HG03469 (cell line): ENCODE results near the gene TRAF1.

Experiments
- ATAC-seq: cut with Tn5 transposase; IDR thresholded peaks from one replicate; pipeline ENCODE4 v1.9.1; 2021; ENCODE audit warnings: mild to moderate bottlenecking, moderate library complexity, moderate number of reproducible peaks; ENCODE audit not compliant: unreplicated experiment

The TRAF1 gene

GRCh38 chr9:120941046-120941770, 14.6 kb upstream of the TRAF1 start:
- ATAC-seq, result no peak

GRCh38 chr9:120940573-120940972, 14.0 kb upstream of the TRAF1 start:
- ATAC-seq, result no peak

- ATAC-seq, result no peak
Observed at GRCh38 chr9:120938851-120939250, 12.3 kb upstream of the TRAF1 start.

DNA sequence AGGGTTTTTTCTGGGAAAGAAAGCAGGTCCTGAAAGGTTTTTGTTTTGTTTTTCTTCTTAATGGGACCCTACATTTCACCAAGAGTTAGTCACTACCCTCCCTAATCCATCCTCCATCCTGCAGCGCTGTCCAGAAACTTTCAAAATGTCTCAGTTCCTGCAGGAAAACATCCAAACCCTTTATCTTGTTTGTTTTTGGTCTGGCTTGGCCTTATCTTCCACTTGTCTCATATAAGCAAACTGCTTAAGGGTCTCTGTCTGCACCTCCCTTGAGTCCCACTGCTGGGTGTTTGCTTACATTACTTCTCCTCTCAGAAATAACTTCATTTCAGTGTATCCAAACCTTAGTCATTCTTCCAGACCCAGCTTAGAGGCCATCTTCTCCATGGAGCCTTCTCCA, 11.0 kb upstream of the TRAF1 start:
- ATAC-seq, result no peak

DNA sequence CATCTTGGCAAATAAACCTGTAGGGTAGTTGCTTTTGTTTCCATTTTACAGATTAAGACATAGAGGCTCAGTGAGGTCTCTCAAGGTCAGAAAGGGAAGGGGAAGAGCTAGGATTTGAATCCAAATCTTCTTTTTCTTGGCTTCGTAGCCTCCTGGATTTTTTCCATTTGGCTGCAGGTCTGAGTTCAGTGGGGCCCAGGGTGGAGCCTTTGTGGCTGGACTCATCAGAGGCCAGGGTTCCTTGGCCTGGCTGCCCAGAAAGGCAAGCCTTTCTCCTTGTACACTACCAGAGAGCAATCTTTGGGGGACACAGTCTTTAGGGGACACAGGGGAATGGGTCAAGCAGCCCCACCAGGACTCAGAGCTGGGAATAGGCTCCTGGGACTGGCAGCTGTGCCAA, 10.5 kb upstream of the TRAF1 start:
- ATAC-seq, result no peak

GRCh38 chr9:120936764-120937122, 10.1 kb upstream of the TRAF1 start:
- no peak for ATAC-seq

DNA sequence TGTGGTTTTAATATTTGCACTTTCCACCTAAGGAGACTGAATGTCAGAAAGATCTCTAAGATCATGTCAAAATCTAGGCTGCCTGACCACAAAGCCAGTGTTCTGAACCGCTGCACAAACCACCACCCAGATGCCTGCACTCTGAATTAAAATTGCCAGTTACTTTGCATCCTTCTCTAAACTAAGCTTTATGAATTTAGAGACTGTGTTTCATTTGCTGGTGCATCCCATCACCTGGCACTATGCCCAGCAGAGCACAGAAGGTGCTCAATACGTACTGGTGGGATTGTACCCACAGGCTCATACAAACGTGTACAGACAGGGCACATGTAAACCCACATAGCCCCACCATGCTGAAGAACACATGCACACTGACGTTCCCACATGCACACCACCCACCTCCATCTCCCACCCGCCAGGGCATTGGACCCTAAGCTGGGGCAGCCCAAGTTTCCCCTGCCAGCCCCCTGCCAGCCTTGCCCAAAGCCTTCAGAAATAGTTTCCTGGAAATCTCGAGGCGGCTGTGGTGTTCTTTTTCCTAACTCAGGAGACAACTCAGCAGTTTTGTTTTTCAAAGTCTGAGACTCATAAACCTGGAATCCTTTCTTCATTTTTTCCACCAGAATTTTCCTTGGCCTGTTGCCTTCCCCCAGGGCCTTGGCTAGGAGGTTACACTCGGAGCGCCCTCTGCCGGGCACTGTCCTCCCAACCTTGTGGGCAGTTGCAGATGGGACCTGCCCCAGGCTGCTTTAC, 9.6 kb upstream of the TRAF1 start:
- ATAC-seq, result no peak

GRCh38 chr9:120935383-120935857, 8.8 kb upstream of the TRAF1 start:
- ATAC-seq, result no peak

- no peak for ATAC-seq
Observed at GRCh38 chr9:120934281-120934680, 7.7 kb upstream of the TRAF1 start.

- ATAC-seq, result no peak
Observed at GRCh38 chr9:120933310-120934055, 6.9 kb upstream of the TRAF1 start.

- no peak for ATAC-seq
Observed at GRCh38 chr9:120932086-120932823, 5.7 kb upstream of the TRAF1 start.

GRCh38 chr9:120931231-120932085, 4.9 kb upstream of the TRAF1 start:
- peak; percentile 32 for ATAC-seq

- ATAC-seq, result no peak
Observed at GRCh38 chr9:120929229-120929791, 2.7 kb upstream of the TRAF1 start.

GRCh38 chr9:120928483-120929228, 2.1 kb upstream of the TRAF1 start:
- ATAC-seq, result no peak

DNA sequence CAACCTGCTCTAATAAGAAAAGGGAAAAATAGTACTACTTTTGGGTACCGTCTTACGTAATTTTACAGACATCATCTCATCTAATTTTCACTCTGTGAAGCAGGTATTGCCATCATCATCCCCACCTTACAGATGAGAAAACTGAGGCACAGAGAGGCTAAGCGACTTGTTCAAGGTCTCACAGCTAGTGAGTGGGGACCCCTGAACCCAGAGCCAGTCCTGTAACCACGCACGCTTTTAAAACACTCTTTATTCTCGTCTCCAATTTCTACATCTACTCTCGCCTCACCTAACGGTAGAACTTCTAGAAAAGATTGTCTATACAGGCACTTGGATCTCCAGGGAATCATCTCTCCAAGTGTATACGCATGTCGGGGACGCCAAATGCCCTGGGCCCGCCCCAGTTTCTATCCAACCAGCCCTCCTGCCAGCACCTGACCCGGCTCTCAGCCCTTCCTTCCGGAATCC, 1.5 kb upstream of the TRAF1 start:
- ATAC-seq, result no peak

DNA sequence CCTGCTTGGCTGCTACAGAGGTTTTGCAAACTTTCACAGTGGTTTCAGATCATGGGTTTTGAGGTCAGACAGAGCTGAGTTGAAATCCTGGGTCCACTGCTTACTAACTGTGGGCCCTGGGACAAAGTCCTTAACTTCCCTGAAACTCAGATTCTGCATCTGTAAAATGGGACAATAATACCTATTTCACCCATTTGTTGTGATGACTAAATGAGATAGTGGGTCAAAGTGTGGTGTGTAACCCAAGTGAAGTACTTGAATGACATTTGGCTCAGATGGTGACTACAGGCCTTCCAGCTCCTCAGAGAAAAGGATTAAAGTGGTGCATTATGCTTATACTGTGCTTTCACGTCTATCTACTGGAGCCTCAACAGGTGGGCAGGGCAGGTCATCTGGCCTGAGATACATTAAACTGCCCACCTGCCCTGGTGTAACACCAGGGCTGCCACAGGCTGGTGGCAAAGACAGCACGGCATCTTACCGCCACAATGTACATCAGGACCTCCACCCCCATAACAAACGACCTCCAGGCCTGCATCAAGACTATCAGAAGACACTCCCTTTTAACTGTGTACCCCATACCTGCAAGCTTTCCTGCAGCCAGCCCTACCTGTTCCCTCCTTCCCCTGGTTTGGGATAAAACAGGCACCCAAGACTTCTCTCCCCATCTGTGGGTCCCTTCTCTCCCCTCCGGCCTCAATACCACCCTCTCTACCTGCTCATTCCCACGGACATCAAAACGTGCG, 846 bp upstream of the TRAF1 start:
- no peak for ATAC-seq

- peak; percentile 29 for ATAC-seq
Observed at GRCh38 chr9:120925535-120926396, 830 bp downstream of the TRAF1 start.
